ENCODE results near the gene BSND. TPM values are rescaled to one million over a fixed set of nuclear protein-coding genes. Genes with fewer than 3 reads are reported as not detected.

BSND gene
- total RNA-seq, 1 experiment from 2014 or later, result 0.17 TPM

DNA sequence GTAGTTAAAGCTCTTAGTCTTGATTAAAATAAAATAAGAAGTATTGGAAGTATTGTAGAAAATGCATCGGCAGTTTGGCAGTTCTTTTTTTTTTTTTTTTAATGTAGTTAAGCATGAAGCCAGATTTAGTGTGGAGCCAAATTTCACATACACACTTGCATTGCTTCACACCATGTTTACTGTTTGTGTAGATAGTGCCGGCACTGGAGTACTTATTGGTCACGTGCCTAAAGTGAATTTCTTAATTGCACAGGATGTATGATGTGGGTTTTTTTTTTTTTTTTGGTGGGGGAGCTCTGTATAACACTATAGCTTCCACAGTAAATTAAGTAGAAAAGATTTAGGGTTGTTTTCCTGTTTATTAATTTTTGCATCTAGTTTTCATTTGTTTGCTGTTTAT is 39.5 kb upstream of the BSND start:
- Histone ChIP-seq H2AK5ac (ENCODE audit: insufficient read length, low read length) (no peak overlapping the region), H3K23me2 (ENCODE audit: insufficient read length, low read depth, low read length, poor library complexity, severe bottlenecking) (no peaks in the 10 kb centered on the region), H4K91ac (ENCODE audit: insufficient read length, low read depth, low read length) (no peak overlapping the region), H3K9me3 (ENCODE audit: control insufficient read depth, low read depth, low read length) (peaks cover 25% of the 10 kb centered on the region), H4K5ac (ENCODE audit: insufficient read length, low read depth, low read length) (no peak overlapping the region), H2BK12ac (ENCODE audit: insufficient read length, low read depth, low read length) (no peak overlapping the region), H2BK120ac (ENCODE audit: low read depth, low read length, poor library complexity, severe bottlenecking) (no peak overlapping the region), H2BK15ac (ENCODE audit: low read depth, low read length) (no peak overlapping the region), H3K9ac (ENCODE audit: extremely low read depth, insufficient read length, low read length) (no peak overlapping the region), H3K4me2 (ENCODE audit: insufficient read depth, insufficient read length, low read length) (no peak overlapping the region), H3T11ph (ENCODE audit: low read length) (no peak overlapping the region), H2BK5ac (ENCODE audit: insufficient read length, low read length) (no peak overlapping the region), H3K4me1 (ENCODE audit: insufficient read depth, low read length) (peaks cover 11% of the 10 kb centered on the region; the same call in 1 of the 2 replicates), H3K56ac (ENCODE audit: insufficient read length, low read depth, low read length) (no peak overlapping the region), H3K23ac (ENCODE audit: insufficient read length, low read depth, low read length) (no peak overlapping the region), H3K18ac (ENCODE audit: insufficient read length, low read depth, low read length) (no peak overlapping the region), H3K4ac (ENCODE audit: low read depth, low read length) (no peak overlapping the region), H2AFZ (ENCODE audit: low read length) (no peak overlapping the region), H3K79me1 (ENCODE audit: insufficient read depth, low read depth, low read length, poor library complexity, severe bottlenecking) (no peaks in the 10 kb centered on the region), H4K8ac (replicated peaks; ENCODE audit: insufficient read length, low read depth, low read length) (no peak overlapping the region), H3K27me3 (ENCODE audit: insufficient read depth, low read length) (no peaks in the 10 kb centered on the region), H3K79me2 (ENCODE audit: insufficient read depth, low read length) (no peaks in the 10 kb centered on the region), H3K27ac (ENCODE audit: insufficient read length, low read depth, low read length) (no peak overlapping the region), H2BK20ac (ENCODE audit: low read depth, low read length, poor library complexity, severe bottlenecking) (no peak overlapping the region), H3K14ac (ENCODE audit: insufficient read depth, low read length) (no peak overlapping the region), H4K20me1 (ENCODE audit: control insufficient read depth, insufficient read depth, insufficient read length) (no peaks in the 10 kb centered on the region)
- Mint-ChIP-seq H3K4me3 (no peak overlapping the region), H3K27me3 (ENCODE audit: low read depth) (no peaks in the 10 kb centered on the region), H3K9me3 (peaks cover 43 to 48% of the 10 kb centered on the region in 2 experiments), H3K36me3 (ENCODE audit: insufficient read depth in 1 of 3, low read depth in 3 of 3) (peaks cover 23 to 52% (median 29%) of the 10 kb centered on the region in 3 experiments), H3K4me1 (peaks cover 24 to 28% of the 10 kb centered on the region in 2 experiments), H3K27ac (no peak overlapping the region)
- no peak for DNase-seq
- TF ChIP-seq, protein P1, sequence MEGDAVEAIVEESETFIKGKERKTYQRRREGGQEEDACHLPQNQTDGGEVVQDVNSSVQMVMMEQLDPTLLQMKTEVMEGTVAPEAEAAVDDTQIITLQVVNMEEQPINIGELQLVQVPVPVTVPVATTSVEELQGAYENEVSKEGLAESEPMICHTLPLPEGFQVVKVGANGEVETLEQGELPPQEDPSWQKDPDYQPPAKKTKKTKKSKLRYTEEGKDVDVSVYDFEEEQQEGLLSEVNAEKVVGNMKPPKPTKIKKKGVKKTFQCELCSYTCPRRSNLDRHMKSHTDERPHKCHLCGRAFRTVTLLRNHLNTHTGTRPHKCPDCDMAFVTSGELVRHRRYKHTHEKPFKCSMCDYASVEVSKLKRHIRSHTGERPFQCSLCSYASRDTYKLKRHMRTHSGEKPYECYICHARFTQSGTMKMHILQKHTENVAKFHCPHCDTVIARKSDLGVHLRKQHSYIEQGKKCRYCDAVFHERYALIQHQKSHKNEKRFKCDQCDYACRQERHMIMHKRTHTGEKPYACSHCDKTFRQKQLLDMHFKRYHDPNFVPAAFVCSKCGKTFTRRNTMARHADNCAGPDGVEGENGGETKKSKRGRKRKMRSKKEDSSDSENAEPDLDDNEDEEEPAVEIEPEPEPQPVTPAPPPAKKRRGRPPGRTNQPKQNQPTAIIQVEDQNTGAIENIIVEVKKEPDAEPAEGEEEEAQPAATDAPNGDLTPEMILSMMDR (conservative IDR thresholded peaks at IDR 0.05), result no peak
- WGBS (ENCODE audit: extremely low coverage, insufficient read length, low lambda C conversion rate), result 100% methylated on average over 1 of the region's 3 CpGs
